Stomach (tissue), 9 donors: Measurements from ENCODE around the gene HNRNPUL1. TPM values are rescaled to one million over a fixed set of nuclear protein-coding genes. Genes with fewer than 3 reads are reported as not detected.

ENCODE experiments used
- DNase-seq, 2 donors: peaks; one replicate each; pipeline versions ENCODE4 v3.0.0 to v3.0.0-alpha.2; 2013 to 2019
- H3K27ac ChIP-seq, 5 donors: fragments of 200-600 bp in 4 of 5; sonication (generic) in 4 of 5; one replicate each; pipeline ENCODE4 v1.5.1; 2013 to 2019; ENCODE audit warnings: mild to moderate bottlenecking in 1 of 5, moderate library complexity in 1 of 5
- H3K27me3 ChIP-seq, 3 donors: fragments of 200-600 bp; sonication (generic); one replicate each; pipeline ENCODE4 v1.5.1; 2017 to 2019; ENCODE audit warnings: mixed run types in 1 of 3
- H3K36me3 ChIP-seq, 4 donors: fragments of 200-600 bp; sonication (generic); 1 replicate in 3 of 4; 2 replicates in 1 of 4; pipeline ENCODE4 v1.5.1; 2016 to 2019
- H3K4me1 ChIP-seq, 4 donors: fragments of 200-600 bp; sonication (generic); one replicate each; pipeline ENCODE4 v1.5.1; 2016 to 2019
- H3K4me3 ChIP-seq, 4 donors: fragments of 200-600 bp; sonication (generic) in 3 of 4; one replicate each; pipeline ENCODE4 v1.5.1; 2016 to 2019; ENCODE audit warnings: mild to moderate bottlenecking in 1 of 4
- H3K9me3 ChIP-seq, 4 donors: fragments of 200-600 bp; sonication (generic); one replicate each; pipeline ENCODE4 v1.5.1; 2016 to 2019
- EP300 ChIP-seq: sonication (generic); formaldehyde crosslinking; IDR thresholded peaks from one replicate; pipeline ENCODE4 v1.6.1; 2017; ENCODE audit warnings: antibody characterized with exemption
- POLR2A ChIP-seq, 4 donors: fragments of 450-650 bp; IDR thresholded peaks; one replicate each; pipeline ENCODE4 v1.6.1; 2016; ENCODE audit warnings: antibody characterized with exemption in 4 of 4, control low read depth in 2 of 4, mild to moderate bottlenecking in 1 of 4, moderate library complexity in 1 of 4
- POLR2AphosphoS5 ChIP-seq, 3 donors: sonication (generic); formaldehyde crosslinking; IDR thresholded peaks; one replicate each; pipeline ENCODE4 v1.6.1; 2016; ENCODE audit warnings: antibody characterized with exemption in 3 of 3
- WGBS, 5 donors: extraction: QIAGEN DNeasy Blood & Tissue Kit in 3 of 5; methylation state at CpG; one replicate each; pipeline versions ENCODE4 v1.1.5 to v1.1.7; 2013 to 2018; 5-methylcytosine and 5-hydroxymethylcytosine counted together
- intact Hi-C: fragments of 100-400 bp; cut with DNase I; formaldehyde crosslinking; loops from one replicate; pipeline ENCODE4 v1.15.1; 2023; ENCODE audit warnings: low total_unique reads
- polyA plus RNA-seq, 3 donors: library from polyadenylated mRNA; stranded (reverse); fragments of 200-250 nt; gene quantifications; one replicate each; pipeline ENCODE4 v1.2.3, GENCODE V29; 2013
- total RNA-seq, 5 donors: library from RNA; depleted of rRNA; stranded (reverse); fragments of >200 nt; gene quantifications; one replicate each; pipeline versions ENCODE4 v1.1.0 to v1.2.3, GENCODE V29; 2014 to 2016
- TF ChIP-seq, protein P1 (sequence below), 7 experiments: fragments of 450-650 bp in 4 of 7; fragments of 200-600 bp in 3 of 7; sonication (generic) in 3 of 7; IDR thresholded peaks; one replicate each; pipeline ENCODE4 v1.5.1; 2016 to 2019; ENCODE audit warnings: antibody characterized with exemption in 7 of 7, control low read depth in 2 of 7, mild to moderate bottlenecking in 1 of 7
- donor health status: healthy with polysubstance abuse.
- donor health status: Bipolar disorder and iron deficiency.
- donor health status: healthy.

HNRNPUL1 gene
- total and polyA plus RNA-seq, 8 donors = 47.8 to 319 (median 91.8) TPM

DNA sequence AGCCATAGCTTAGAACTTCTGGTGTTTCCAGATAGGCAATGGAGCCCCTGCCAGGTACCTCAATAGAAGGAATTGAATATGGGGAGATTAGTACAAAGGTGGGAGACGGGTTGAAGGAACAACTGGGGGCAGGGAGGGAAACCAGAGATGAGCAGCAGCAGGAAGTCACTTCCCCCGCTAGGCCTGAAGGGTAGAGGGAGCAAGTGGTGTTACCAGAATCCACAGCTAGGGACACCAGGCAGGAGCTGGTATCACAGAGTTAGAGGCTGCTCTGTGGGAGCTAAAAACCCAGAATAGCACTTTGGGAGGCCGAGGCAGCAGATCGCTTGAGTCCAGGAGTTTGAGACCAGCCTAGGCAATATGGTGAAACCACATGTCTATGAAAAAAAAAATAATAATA, 15.3 kb upstream of the HNRNPUL1 start:
- H3K27ac ChIP-seq = no peak overlapping the region
- no peak for DNase-seq
- H3K36me3 ChIP-seq = peaks cover 23 to 99% (median 93%) of the 10 kb centered on the region in 4 donors
- no peaks in the 10 kb centered on the region for H3K4me1 ChIP-seq
- H3K27me3 ChIP-seq = no peaks in the 10 kb centered on the region
- WGBS, 5 donors = 86 to 96% (median 90%) methylated on average over 4 of the region's 4 CpGs
- no peak overlapping the region for H3K4me3 ChIP-seq
- intact Hi-C loops = no loop called here
- TF ChIP-seq, protein P1, sequence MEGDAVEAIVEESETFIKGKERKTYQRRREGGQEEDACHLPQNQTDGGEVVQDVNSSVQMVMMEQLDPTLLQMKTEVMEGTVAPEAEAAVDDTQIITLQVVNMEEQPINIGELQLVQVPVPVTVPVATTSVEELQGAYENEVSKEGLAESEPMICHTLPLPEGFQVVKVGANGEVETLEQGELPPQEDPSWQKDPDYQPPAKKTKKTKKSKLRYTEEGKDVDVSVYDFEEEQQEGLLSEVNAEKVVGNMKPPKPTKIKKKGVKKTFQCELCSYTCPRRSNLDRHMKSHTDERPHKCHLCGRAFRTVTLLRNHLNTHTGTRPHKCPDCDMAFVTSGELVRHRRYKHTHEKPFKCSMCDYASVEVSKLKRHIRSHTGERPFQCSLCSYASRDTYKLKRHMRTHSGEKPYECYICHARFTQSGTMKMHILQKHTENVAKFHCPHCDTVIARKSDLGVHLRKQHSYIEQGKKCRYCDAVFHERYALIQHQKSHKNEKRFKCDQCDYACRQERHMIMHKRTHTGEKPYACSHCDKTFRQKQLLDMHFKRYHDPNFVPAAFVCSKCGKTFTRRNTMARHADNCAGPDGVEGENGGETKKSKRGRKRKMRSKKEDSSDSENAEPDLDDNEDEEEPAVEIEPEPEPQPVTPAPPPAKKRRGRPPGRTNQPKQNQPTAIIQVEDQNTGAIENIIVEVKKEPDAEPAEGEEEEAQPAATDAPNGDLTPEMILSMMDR (IDR thresholded peaks at IDR 0.05) = no peak
- H3K9me3 ChIP-seq = no peaks in the 10 kb centered on the region

DNA sequence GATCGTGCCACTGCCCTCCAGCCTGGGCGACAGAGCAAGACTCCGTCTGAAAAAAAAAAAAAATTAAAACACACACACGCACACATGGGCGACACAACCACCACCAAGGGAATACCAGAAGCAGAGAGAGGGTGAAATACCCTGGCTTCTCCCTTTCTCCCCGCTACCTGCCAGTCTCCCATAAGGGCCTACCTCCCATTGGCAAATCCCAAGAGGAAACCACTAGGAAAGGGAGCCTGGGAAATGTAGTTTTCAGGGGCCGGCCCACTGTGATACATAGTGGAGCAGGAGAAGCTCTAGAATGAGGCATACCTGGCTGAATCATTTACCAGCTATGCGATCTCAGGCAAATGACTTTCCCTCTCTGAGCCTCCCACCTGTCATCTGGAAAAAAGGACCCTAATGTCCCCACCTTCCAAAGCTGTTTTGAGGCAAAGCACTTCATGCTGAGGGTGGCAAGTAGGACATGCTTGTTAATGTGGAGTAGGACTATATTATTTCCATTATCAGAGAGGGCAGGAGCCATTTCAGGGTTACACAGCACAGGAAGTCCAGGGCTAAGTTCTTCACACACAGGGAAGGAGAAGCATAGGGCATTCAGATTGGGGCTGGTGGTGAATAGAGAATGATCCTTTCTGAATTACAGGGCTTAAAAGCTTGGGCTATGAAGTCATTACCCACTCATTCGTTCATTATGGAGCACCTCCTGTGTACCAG, 14.3 kb upstream of the HNRNPUL1 start:
- Histone ChIP-seq H3K36me3 (peaks cover 23 to 99% (median 91%) of the 10 kb centered on the region in 4 donors), H3K9me3 (no peaks in the 10 kb centered on the region), H3K4me1 (no peaks in the 10 kb centered on the region), H3K27me3 (no peaks in the 10 kb centered on the region), H3K4me3 (no peak overlapping the region), H3K27ac (no peak overlapping the region)
- TF ChIP-seq, protein P1 (IDR thresholded peaks at IDR 0.05) = no peak
- TF ChIP-seq EP300 = no peak
- no peak for TF ChIP-seq POLR2A (IDR thresholded peaks at IDR 0.05)
- TF ChIP-seq POLR2AphosphoS5 (IDR thresholded peaks at IDR 0.05) = no peak
- 88 to 94% (median 91%) methylated on average over 9 of the region's 9 CpGs for WGBS, 5 donors
- DNase-seq = no peak
- intact Hi-C loops = loop anchor here (10.0 kb wide), 1 partner anchor 125 kb away; no protein-coding TSS in a partner anchor

DNA sequence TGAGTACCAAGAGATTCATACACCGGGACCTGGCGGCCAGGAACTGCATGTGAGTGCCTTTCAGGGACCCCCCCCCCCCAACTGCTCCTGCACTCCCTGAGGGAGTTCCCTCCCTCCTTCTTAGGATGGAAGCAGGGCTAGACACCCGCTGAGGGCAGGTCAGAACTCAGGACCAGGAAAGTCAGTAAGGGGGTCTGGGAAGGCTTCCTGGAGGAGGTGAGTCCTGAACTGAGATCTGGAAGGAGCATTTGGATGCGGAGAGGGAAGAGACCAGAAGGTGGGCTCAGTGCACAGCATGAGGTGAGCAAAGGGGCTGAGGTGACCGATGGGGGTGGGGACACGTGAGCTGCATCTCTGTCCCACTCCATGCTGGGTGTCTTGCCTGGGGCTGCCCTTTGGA, 10.5 kb upstream of the HNRNPUL1 start:
- no peak for DNase-seq
- TF ChIP-seq EP300 = no peak
- TF ChIP-seq, protein P1 (IDR thresholded peaks at IDR 0.05) = no peak
- TF ChIP-seq POLR2A (IDR thresholded peaks at IDR 0.05) = no peak
- TF ChIP-seq POLR2AphosphoS5 (IDR thresholded peaks at IDR 0.05) = no peak
- Histone ChIP-seq H3K27ac (no peak overlapping the region), H3K27me3 (no peaks in the 10 kb centered on the region), H3K9me3 (no peaks in the 10 kb centered on the region), H3K4me1 (no peaks in the 10 kb centered on the region), H3K4me3 (no peak overlapping the region), H3K36me3 (peaks cover 25 to 100% (median 93%) of the 10 kb centered on the region in 4 donors)
- 90 to 97% (median 91%) methylated on average over 5 to 6 of the region's 6 CpGs for WGBS, 5 donors
- intact Hi-C loops = loop anchor here (10.0 kb wide), 1 partner anchor 129 kb away; no protein-coding TSS in a partner anchor

DNA sequence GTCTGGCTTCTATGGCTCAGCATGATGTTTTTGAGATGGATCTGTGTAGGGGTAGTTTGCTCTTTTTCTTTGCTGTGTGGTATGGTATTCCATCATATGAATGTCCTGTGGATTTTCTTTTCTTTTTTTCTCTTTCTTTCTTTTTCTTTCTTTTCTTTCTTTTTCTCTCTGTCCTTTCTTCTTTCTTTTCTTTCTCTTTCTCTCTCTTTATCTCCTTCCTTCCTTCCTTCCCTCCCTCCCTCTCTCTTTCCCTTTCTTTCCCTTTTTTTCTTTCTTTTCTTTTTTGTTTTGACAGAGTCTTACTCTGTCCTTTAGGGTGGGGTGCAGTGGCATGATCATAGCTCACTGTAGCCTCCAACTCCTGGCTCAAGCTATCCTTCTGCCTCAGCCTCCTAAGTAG, 9.0 kb upstream of the HNRNPUL1 start:
- H3K36me3 ChIP-seq = peaks cover 14 to 99% (median 90%) of the 10 kb centered on the region in 4 donors
- H3K27ac ChIP-seq = no peak overlapping the region
- no peaks in the 10 kb centered on the region for H3K4me1 ChIP-seq
- no peak overlapping the region for H3K4me3 ChIP-seq
- no peaks in the 10 kb centered on the region for H3K9me3 ChIP-seq
- intact Hi-C loops = loop anchor here (5.0 to 10.0 kb wide), 3 partner anchors 33 to 130 kb away; no protein-coding TSS in a partner anchor
- DNase-seq = no peak
- H3K27me3 ChIP-seq = no peaks in the 10 kb centered on the region
- TF ChIP-seq POLR2A (IDR thresholded peaks at IDR 0.05) (no peak), EP300 (no peak), POLR2AphosphoS5 (IDR thresholded peaks at IDR 0.05) (no peak)
- TF ChIP-seq, protein P1 (IDR thresholded peaks at IDR 0.05) = no peak
